ENCODE results near the gene NECAB2.

Gene NECAB2

GRCh38 chr16:83952940-83953795 is 14.9 kb upstream of the NECAB2 start, which contains the start of gene OSGIN1:
TSS of gene OSGIN1 (plus strand) at chr16:83953240. CDS start at chr16:83957672, 4,432 bp downstream.
- peak; percentile 78 for DNase-seq (ENCODE audit: low read depth)

DNA sequence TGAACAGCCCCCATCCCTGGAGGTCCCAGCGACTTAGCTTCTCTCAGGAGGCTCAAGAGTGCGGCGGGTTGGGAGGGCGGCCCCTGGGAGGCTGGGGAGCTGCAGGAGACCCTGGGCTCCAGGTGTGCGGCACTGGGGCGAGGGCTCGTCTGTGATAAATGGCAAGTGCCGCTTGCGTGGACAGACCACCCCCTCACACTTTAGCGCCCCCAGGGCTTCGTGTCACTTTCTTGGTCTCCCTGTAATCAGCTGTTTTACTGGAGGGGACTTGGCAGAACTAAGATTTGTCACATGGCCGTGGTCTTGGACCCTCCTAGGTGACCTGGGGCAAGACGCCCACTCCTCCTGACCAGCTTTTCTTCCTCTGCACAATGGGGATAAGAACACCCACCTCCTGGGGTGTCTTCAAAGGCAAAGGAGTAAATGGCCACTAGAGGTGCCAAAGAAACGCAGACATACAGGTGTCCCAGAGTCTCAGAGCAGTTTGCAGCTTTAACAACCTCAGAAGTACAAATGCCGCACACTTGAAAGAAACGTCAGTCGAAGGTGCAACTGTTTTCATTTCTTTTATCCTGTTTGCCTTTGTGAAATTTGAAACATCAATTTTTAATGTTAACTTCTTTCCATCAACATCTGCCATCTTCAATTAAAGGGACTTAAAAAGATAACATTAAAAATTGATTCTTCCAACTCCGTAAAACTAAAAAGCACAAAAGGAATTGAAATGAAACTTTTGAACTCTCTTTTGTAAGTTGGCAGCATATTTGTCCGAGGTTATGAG is 14.1 kb upstream of the NECAB2 start:
- no peak for DNase-seq (ENCODE audit: low read depth)

- DNase-seq (ENCODE audit: low read depth) = no peak
Measured at GRCh38 chr16:83954577-83955016, 13.4 kb upstream of the NECAB2 start.

- no peak for DNase-seq (ENCODE audit: low read depth)
Measured at GRCh38 chr16:83955218-83956130, 12.6 kb upstream of the NECAB2 start.

GRCh38 chr16:83956336-83957289 is 11.4 kb upstream of the NECAB2 start:
- peak; percentile 71 for DNase-seq (ENCODE audit: low read depth)

- DNase-seq (ENCODE audit: low read depth) = no peak
Measured at GRCh38 chr16:83957296-83957855, 10.7 kb upstream of the NECAB2 start.

GRCh38 chr16:83958137-83958845 is 9.8 kb upstream of the NECAB2 start:
- no peak for DNase-seq (ENCODE audit: low read depth)

GRCh38 chr16:83958846-83959565 is 9.0 kb upstream of the NECAB2 start:
- no peak for DNase-seq (ENCODE audit: low read depth)

DNA sequence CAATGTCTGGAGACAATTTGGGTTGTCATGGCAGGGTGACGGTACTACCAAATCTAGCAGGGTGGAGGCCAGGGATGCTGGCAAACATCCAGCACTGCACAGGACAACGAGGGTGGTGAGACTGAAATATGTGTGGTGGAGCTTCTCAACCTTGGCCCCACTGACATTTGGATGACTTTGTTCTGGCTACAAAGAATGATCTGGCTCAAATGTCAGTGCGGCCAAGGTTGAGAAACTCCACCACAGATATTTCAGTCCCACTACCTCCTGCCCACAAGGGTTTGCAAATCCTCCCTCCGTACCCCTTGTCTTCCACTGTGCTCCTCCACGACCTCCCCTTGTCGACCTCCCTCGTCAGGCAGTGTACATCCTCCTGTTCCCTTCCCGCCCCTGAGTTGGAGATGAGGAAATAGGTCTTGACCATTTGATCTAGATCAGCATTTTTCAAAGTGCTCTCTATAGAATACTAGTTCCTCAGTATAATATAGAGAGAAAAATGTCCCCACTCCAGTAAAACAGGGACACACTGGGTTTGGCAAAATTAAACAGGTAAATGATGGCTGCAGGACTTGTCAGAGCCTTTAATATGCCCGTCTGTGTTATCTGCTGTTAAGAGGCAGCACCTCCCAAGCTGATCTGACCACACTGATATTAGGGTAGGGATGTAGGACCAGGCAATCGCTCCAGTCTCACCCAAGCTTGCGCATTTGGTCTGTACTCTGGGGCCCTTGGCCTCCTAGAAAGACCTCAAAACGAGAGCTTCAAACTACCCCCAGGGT is 8.2 kb upstream of the NECAB2 start:
- DNase-seq (ENCODE audit: low read depth) = no peak

DNA sequence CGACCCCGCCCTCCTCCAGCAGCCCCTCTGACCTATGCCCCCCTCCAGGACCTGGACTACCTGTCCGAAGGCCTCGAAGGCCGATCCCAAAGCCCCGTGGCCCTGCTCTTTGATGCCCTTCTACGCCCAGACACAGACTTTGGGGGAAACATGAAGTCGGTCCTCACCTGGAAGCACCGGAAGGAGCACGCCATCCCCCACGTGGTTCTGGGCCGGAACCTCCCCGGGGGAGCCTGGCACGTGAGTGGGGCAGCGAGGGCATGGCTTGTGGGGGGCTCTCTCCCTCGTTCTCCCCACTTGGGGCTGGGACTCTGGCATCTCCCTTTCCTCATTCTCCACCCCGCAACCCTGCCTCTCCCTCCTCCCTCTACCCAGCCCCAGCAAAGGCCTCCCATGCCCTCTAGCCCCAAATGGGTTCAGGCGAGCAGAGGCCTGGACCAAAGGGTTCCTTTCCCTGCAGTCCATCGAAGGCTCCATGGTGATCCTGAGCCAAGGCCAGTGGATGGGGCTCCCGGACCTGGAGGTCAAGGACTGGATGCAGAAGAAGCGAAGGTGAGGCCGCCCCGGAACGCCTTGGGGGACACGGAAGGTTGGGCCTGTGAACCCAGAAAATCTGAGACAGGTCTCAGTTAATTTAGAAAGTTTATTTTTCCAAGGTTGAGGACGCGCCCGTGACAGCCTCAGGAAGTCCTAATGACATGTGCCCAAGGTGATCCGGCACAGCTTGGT is 7.4 kb upstream of the NECAB2 start:
- DNase-seq (ENCODE audit: low read depth) = no peak

GRCh38 chr16:83961591-83961990 is 6.5 kb upstream of the NECAB2 start:
- no peak for DNase-seq (ENCODE audit: low read depth)

GRCh38 chr16:83963277-83964119 is 4.5 kb upstream of the NECAB2 start:
- DNase-seq (ENCODE audit: low read depth) = no peak

DNA sequence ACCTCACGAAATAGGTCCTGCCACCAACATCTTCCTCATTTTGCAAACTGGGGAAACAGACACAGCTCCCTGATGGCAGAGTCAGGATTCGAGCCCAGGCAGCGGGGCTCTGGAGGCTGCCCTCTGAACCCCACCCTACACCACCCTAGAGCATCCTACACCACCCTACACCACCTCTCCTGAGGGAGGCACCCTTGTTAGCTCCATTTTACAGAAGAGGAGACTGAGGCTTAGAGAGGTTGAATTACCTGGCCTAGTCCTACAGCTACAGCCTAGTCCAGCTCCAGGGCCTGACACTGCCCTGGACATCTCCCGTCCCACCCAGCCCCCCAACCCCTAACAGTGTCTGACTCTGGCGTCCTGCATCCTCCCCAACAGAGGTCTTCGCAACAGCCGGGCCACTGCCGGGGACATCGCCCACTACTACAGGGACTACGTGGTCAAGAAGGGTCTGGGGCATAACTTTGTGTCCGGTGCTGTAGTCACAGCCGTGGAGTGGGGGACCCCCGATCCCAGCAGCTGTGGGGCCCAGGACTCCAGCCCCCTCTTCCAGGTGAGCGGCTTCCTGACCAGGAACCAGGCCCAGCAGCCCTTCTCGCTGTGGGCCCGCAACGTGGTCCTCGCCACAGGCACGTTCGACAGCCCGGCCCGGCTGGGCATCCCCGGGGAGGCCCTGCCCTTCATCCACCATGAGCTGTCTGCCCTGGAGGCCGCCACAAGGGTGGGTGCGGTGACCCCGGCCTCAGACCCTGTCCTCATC is 3.2 kb upstream of the NECAB2 start:
- DNase-seq (ENCODE audit: low read depth) = no peak

DNA sequence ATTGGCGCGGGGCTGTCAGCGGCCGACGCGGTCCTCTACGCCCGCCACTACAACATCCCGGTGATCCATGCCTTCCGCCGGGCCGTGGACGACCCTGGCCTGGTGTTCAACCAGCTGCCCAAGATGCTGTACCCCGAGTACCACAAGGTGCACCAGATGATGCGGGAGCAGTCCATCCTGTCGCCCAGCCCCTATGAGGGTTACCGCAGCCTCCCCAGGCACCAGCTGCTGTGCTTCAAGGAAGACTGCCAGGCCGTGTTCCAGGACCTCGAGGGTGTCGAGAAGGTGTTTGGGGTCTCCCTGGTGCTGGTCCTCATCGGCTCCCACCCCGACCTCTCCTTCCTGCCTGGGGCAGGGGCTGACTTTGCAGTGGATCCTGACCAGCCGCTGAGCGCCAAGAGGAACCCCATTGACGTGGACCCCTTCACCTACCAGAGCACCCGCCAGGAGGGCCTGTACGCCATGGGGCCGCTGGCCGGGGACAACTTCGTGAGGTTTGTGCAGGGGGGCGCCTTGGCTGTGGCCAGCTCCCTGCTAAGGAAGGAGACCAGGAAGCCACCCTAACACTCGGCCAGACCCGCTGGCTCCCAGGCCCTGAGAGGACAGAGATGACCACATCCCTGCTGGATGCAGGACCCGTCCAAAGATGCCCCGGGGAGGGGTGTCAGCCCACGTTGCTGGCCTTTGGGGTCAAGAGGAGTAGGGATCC is 2.4 kb upstream of the NECAB2 start:
- no peak for DNase-seq (ENCODE audit: low read depth)

GRCh38 chr16:83966153-83966696 is 1.8 kb upstream of the NECAB2 start:
- no peak for DNase-seq (ENCODE audit: low read depth)
